Osteocyte (in vitro differentiated cells): ENCODE data around the gene TMEM263. TPM values are rescaled to one million over a fixed set of nuclear protein-coding genes. Genes with fewer than 3 reads are reported as not detected.

ENCODE experiments used
- DNase-seq: peaks from one replicate; pipeline ENCODE4 v3.0.0; 2021; ENCODE audit warnings: mixed read lengths; ENCODE audit not compliant: unreplicated experiment; ENCODE audit errors: extremely low spot score
- H3K27ac Mint-ChIP-seq: one replicate; pipeline ENCODE4 v1.8.0; 2021; ENCODE audit warnings: mild to moderate bottlenecking, mixed read lengths; ENCODE audit not compliant: unreplicated experiment
- H3K27me3 Mint-ChIP-seq: one replicate; pipeline ENCODE4 v1.8.0; 2021; ENCODE audit warnings: mixed read lengths; ENCODE audit not compliant: unreplicated experiment
- H3K36me3 Mint-ChIP-seq: one replicate; pipeline ENCODE4 v1.8.0; 2021; ENCODE audit warnings: mixed read lengths; ENCODE audit not compliant: unreplicated experiment
- H3K4me1 Mint-ChIP-seq: one replicate; pipeline ENCODE4 v1.8.0; 2021; ENCODE audit warnings: mixed read lengths; ENCODE audit not compliant: unreplicated experiment
- H3K4me3 Mint-ChIP-seq: one replicate; pipeline ENCODE4 v1.8.0; 2021; ENCODE audit warnings: mild to moderate bottlenecking, moderate library complexity, mixed read lengths; ENCODE audit not compliant: unreplicated experiment
- H3K9me3 Mint-ChIP-seq: one replicate; pipeline ENCODE4 v1.8.0; 2021; ENCODE audit warnings: mixed read lengths; ENCODE audit not compliant: unreplicated experiment
- CTCF ChIP-seq: fragments of 200-600 bp; sonication (generic); IDR thresholded peaks from 2 replicates; pipeline ENCODE4 v1.5.0; 2021; ENCODE audit warnings: antibody characterized with exemption, mild to moderate bottlenecking, moderate library complexity
- total RNA-seq: library from RNA; stranded (reverse); gene quantifications from 2 replicates; pipeline ENCODE4 v1.2.1, GENCODE V29; 2021

The TMEM263 gene
- total RNA-seq, 1 donor from 2014 or later, result 105 TPM

- no peaks in the 10 kb centered on the region for H3K27me3 Mint-ChIP-seq
- H3K4me3 Mint-ChIP-seq, result peak overlapping the region; percentile 10
- no peak for TF ChIP-seq CTCF
- peaks cover 35% of the 10 kb centered on the region for H3K4me1 Mint-ChIP-seq
- no peaks in the 10 kb centered on the region for H3K9me3 Mint-ChIP-seq
- DNase-seq, result no peak
- peaks cover 23% of the 10 kb centered on the region for H3K36me3 Mint-ChIP-seq
- no peak overlapping the region for H3K27ac Mint-ChIP-seq
Measured at GRCh38 chr12:106984588-106985137, 29.0 kb downstream of the TMEM263 start.

GRCh38 chr12:106985479-106985878 is 29.8 kb downstream of the TMEM263 start:
- Mint-ChIP-seq H3K27me3 (no peaks in the 10 kb centered on the region), H3K27ac (peak overlapping the region; percentile 98), H3K4me3 (peak overlapping the region; percentile 94), H3K9me3 (no peaks in the 10 kb centered on the region), H3K36me3 (peaks cover 23% of the 10 kb centered on the region), H3K4me1 (peaks cover 35% of the 10 kb centered on the region)
- DNase-seq, result no peak
- TF ChIP-seq CTCF, result no peak

- TF ChIP-seq CTCF, result no peak
- Mint-ChIP-seq H3K9me3 (no peaks in the 10 kb centered on the region), H3K4me3 (peak overlapping the region; percentile 94), H3K27ac (peak overlapping the region; percentile 98), H3K4me1 (peaks cover 30% of the 10 kb centered on the region), H3K27me3 (no peaks in the 10 kb centered on the region), H3K36me3 (peaks cover 23% of the 10 kb centered on the region)
- DNase-seq, result no peak
Measured at GRCh38 chr12:106986135-106986534, 30.4 kb downstream of the TMEM263 start.

- Mint-ChIP-seq H3K9me3 (no peaks in the 10 kb centered on the region), H3K36me3 (peaks cover 23% of the 10 kb centered on the region), H3K27me3 (no peaks in the 10 kb centered on the region), H3K27ac (peak within 1 kb of the TSS; percentile 98), H3K4me1 (peaks cover 30% of the 10 kb centered on the region), H3K4me3 (peak within 1 kb of the TSS; percentile 94)
- TF ChIP-seq CTCF, result no peak
- DNase-seq, result peak; percentile 97
Measured at GRCh38 chr12:106986625-106987389, 31.1 kb downstream of the TMEM263 start, which contains the start of gene MTERF2. Gene MTERF2 (minus strand): TSS chr12:106987146. CDS start chr12:106978714, 8,432 bp downstream.

- no peak for DNase-seq
- Mint-ChIP-seq H3K4me1 (peaks cover 30% of the 10 kb centered on the region), H3K36me3 (peaks cover 25% of the 10 kb centered on the region), H3K9me3 (no peaks in the 10 kb centered on the region), H3K27me3 (no peaks in the 10 kb centered on the region), H3K27ac (peak overlapping the region; percentile 98), H3K4me3 (peak overlapping the region; percentile 94)
- TF ChIP-seq CTCF, result no peak
Measured at GRCh38 chr12:106987846-106988245, 32.1 kb downstream of the TMEM263 start.
